Measurements from ENCODE around the gene MTA3.

The MTA3 gene

GRCh38 chr2:42792583-42793333, 224.3 kb downstream of the MTA3 start, which contains the start of gene HAAO:
Gene HAAO (minus strand): TSS chr2:42792583. CDS start chr2:42792536, 47 bp downstream.
- TF ChIP-seq, protein P1, sequence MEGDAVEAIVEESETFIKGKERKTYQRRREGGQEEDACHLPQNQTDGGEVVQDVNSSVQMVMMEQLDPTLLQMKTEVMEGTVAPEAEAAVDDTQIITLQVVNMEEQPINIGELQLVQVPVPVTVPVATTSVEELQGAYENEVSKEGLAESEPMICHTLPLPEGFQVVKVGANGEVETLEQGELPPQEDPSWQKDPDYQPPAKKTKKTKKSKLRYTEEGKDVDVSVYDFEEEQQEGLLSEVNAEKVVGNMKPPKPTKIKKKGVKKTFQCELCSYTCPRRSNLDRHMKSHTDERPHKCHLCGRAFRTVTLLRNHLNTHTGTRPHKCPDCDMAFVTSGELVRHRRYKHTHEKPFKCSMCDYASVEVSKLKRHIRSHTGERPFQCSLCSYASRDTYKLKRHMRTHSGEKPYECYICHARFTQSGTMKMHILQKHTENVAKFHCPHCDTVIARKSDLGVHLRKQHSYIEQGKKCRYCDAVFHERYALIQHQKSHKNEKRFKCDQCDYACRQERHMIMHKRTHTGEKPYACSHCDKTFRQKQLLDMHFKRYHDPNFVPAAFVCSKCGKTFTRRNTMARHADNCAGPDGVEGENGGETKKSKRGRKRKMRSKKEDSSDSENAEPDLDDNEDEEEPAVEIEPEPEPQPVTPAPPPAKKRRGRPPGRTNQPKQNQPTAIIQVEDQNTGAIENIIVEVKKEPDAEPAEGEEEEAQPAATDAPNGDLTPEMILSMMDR (conservative IDR thresholded peaks at IDR 0.05; ENCODE audit: low read depth, low read length): no peak
- H3K79me2 ChIP-seq (ENCODE audit: insufficient read depth, low read depth): no peaks in the 10 kb centered on the region
- H3K4me2 ChIP-seq: no peak within 1 kb of the TSS
- H2AFZ ChIP-seq (ENCODE audit: low read depth): no peak within 1 kb of the TSS
- no peak within 1 kb of the TSS for H3K9ac ChIP-seq
- no peaks in the 10 kb centered on the region for H3K4me1 ChIP-seq (ENCODE audit: low read depth, poor library complexity, severe bottlenecking)
- no peaks in the 10 kb centered on the region for H3K27me3 ChIP-seq (ENCODE audit: insufficient read depth, low read depth)
- no peaks in the 10 kb centered on the region for H4K20me1 ChIP-seq (ENCODE audit: insufficient read depth)
- H3K36me3 ChIP-seq (ENCODE audit: insufficient read depth): no peaks in the 10 kb centered on the region
- H3K27ac ChIP-seq: no peak within 1 kb of the TSS
- no peak within 1 kb of the TSS for H3K4me3 ChIP-seq (IDR thresholded peaks at IDR 0.05; ENCODE audit: insufficient read depth, low read depth, low read length)

- Histone ChIP-seq H3K4me3 (IDR thresholded peaks at IDR 0.05; ENCODE audit: insufficient read depth, low read depth, low read length) (no peak overlapping the region), H3K4me2 (no peak overlapping the region), H2AFZ (ENCODE audit: low read depth) (no peak overlapping the region), H3K4me1 (ENCODE audit: low read depth, poor library complexity, severe bottlenecking) (no peaks in the 10 kb centered on the region), H3K9ac (no peak overlapping the region), H3K27ac (no peak overlapping the region), H4K20me1 (ENCODE audit: insufficient read depth) (no peaks in the 10 kb centered on the region), H3K27me3 (ENCODE audit: insufficient read depth, low read depth) (no peaks in the 10 kb centered on the region), H3K36me3 (ENCODE audit: insufficient read depth) (no peaks in the 10 kb centered on the region), H3K79me2 (ENCODE audit: insufficient read depth, low read depth) (no peaks in the 10 kb centered on the region)
- TF ChIP-seq, protein P1 (conservative IDR thresholded peaks at IDR 0.05; ENCODE audit: low read depth, low read length): no peak
These were observed 225.2 kb downstream of the MTA3 start for GRCh38 chr2:42793334-42794270.

DNA sequence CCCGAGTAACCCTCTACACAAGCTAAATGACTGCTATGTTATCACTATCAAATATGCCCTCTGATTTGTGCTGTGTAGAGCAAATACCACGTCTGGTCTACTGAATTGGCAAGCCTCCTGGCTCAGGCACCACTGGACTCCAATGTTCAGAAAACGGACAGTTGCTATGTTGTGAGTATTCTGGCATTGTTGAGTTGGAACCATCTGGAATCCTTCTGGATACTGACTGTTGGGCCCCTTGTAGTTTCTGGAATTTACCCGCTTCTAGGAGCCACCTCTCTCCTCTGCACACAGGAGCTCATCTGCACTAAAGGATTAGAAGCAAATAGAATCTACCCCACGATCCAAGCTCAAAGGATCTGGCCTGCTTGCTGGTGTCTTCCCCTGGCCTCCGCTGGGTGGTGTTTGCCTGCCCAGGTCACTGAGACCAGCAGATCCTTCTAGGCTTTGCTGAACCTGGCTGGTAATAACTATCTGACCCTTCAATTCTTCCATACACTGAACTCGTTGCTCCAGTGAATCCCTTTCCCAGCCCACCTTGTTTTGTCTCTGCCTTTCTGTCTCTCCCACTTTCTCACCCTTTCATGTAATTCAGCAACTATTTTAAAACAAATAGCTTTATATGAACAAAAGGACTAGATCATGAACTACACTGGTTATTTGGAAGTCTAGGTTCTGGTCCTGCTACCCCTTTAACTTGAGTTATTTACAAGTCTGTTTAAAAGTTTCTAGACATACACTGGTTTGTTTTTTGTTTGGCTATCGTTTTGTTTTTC, 226.0 kb downstream of the MTA3 start:
- TF ChIP-seq, protein P1 (conservative IDR thresholded peaks at IDR 0.05; ENCODE audit: low read depth, low read length): no peak
- no peaks in the 10 kb centered on the region for H3K27me3 ChIP-seq (ENCODE audit: insufficient read depth, low read depth)
- no peaks in the 10 kb centered on the region for H3K4me1 ChIP-seq (ENCODE audit: low read depth, poor library complexity, severe bottlenecking)
- no peak overlapping the region for H3K4me3 ChIP-seq (IDR thresholded peaks at IDR 0.05; ENCODE audit: insufficient read depth, low read depth, low read length)
- H3K36me3 ChIP-seq (ENCODE audit: insufficient read depth): no peaks in the 10 kb centered on the region
- H2AFZ ChIP-seq (ENCODE audit: low read depth): no peak overlapping the region
- H3K4me2 ChIP-seq: no peak overlapping the region
- no peaks in the 10 kb centered on the region for H3K79me2 ChIP-seq (ENCODE audit: insufficient read depth, low read depth)
- H3K9ac ChIP-seq: no peak overlapping the region
- H4K20me1 ChIP-seq (ENCODE audit: insufficient read depth): no peaks in the 10 kb centered on the region
- H3K27ac ChIP-seq: no peak overlapping the region

GRCh38 chr2:42795275-42795674, 226.8 kb downstream of the MTA3 start:
- Histone ChIP-seq H3K27ac (no peak overlapping the region), H3K27me3 (ENCODE audit: insufficient read depth, low read depth) (no peaks in the 10 kb centered on the region), H3K4me3 (IDR thresholded peaks at IDR 0.05; ENCODE audit: insufficient read depth, low read depth, low read length) (no peak overlapping the region), H3K36me3 (ENCODE audit: insufficient read depth) (no peaks in the 10 kb centered on the region), H3K9ac (no peak overlapping the region), H3K4me2 (no peak overlapping the region), H3K4me1 (ENCODE audit: low read depth, poor library complexity, severe bottlenecking) (no peaks in the 10 kb centered on the region), H4K20me1 (ENCODE audit: insufficient read depth) (no peaks in the 10 kb centered on the region), H2AFZ (ENCODE audit: low read depth) (no peak overlapping the region), H3K79me2 (ENCODE audit: insufficient read depth, low read depth) (no peaks in the 10 kb centered on the region)
- TF ChIP-seq, protein P1 (conservative IDR thresholded peaks at IDR 0.05; ENCODE audit: low read depth, low read length): no peak
